ENCODE results near the gene ZSCAN5A.
"Not testable (repeated sequence)": the region's sequence is repeated elsewhere in the genome, so short reads cannot be mapped to it uniquely, and the experiment has no call there.

Gene ZSCAN5A

GRCh38 chr19:56314381-56315076, at the start of gene ZSCAN5A:
Gene ZSCAN5A (minus strand): TSS chr19:56314839. CDS start chr19:56225046, 89,793 bp downstream.
- peak; percentile 97 for DNase-seq (ENCODE audit: low read depth in 2 of 2, low spot score in 1 of 2)

- no peak for DNase-seq (ENCODE audit: low read depth in 2 of 2, low spot score in 1 of 2)
Observed at GRCh38 chr19:56360841-56361240, 46.2 kb upstream of the ZSCAN5A start.

- DNase-seq (ENCODE audit: low read depth in 2 of 2, low spot score in 1 of 2), result no peak
Observed at GRCh38 chr19:56356944-56357343, 42.3 kb upstream of the ZSCAN5A start.

GRCh38 chr19:56355517-56355916, 40.9 kb upstream of the ZSCAN5A start:
- DNase-seq (ENCODE audit: low read depth in 2 of 2, low spot score in 1 of 2), result no peak

GRCh38 chr19:56351208-56351607, 36.6 kb upstream of the ZSCAN5A start:
- DNase-seq (ENCODE audit: low read depth in 2 of 2, low spot score in 1 of 2), result no peak

GRCh38 chr19:56350416-56351045, 35.9 kb upstream of the ZSCAN5A start:
- DNase-seq (ENCODE audit: low read depth in 2 of 2, low spot score in 1 of 2), result no peak

GRCh38 chr19:56348289-56348877, 33.7 kb upstream of the ZSCAN5A start:
- no peak for DNase-seq (ENCODE audit: low read depth in 2 of 2, low spot score in 1 of 2)

GRCh38 chr19:56347163-56347778, 32.6 kb upstream of the ZSCAN5A start:
- no peak for DNase-seq (ENCODE audit: low read depth in 2 of 2, low spot score in 1 of 2)

- no peak for DNase-seq (ENCODE audit: low read depth in 2 of 2, low spot score in 1 of 2)
Observed at GRCh38 chr19:56341948-56342347, 27.3 kb upstream of the ZSCAN5A start.

GRCh38 chr19:56339031-56339430, 24.4 kb upstream of the ZSCAN5A start:
- DNase-seq (ENCODE audit: low read depth in 2 of 2, low spot score in 1 of 2), result not testable (repeated sequence)

- not testable (repeated sequence) for DNase-seq (ENCODE audit: low read depth in 2 of 2, low spot score in 1 of 2)
Observed at GRCh38 chr19:56337077-56337476, 22.4 kb upstream of the ZSCAN5A start.

- DNase-seq (ENCODE audit: low read depth in 2 of 2, low spot score in 1 of 2), result not testable (repeated sequence)
Observed at GRCh38 chr19:56335371-56335770, 20.7 kb upstream of the ZSCAN5A start.

GRCh38 chr19:56333506-56333905, 18.9 kb upstream of the ZSCAN5A start:
- no peak for DNase-seq (ENCODE audit: low read depth in 2 of 2, low spot score in 1 of 2)

- DNase-seq (ENCODE audit: low read depth in 2 of 2, low spot score in 1 of 2), result no peak
Observed at GRCh38 chr19:56332695-56333094, 18.1 kb upstream of the ZSCAN5A start.

GRCh38 chr19:56324436-56324835, 9.8 kb upstream of the ZSCAN5A start:
- DNase-seq (ENCODE audit: low read depth in 2 of 2, low spot score in 1 of 2), result no peak

- no peak for DNase-seq (ENCODE audit: low read depth in 2 of 2, low spot score in 1 of 2)
Observed at GRCh38 chr19:56321989-56322440, 7.4 kb upstream of the ZSCAN5A start.

- DNase-seq (ENCODE audit: low read depth in 2 of 2, low spot score in 1 of 2), result no peak
Observed at GRCh38 chr19:56321254-56321988, 6.8 kb upstream of the ZSCAN5A start.

- DNase-seq (ENCODE audit: low read depth in 2 of 2, low spot score in 1 of 2), result no peak
Observed at GRCh38 chr19:56319991-56320390, 5.4 kb upstream of the ZSCAN5A start.

GRCh38 chr19:56317749-56318148, 3.1 kb upstream of the ZSCAN5A start:
- DNase-seq (ENCODE audit: low read depth in 2 of 2, low spot score in 1 of 2), result no peak

- DNase-seq (ENCODE audit: low read depth in 2 of 2, low spot score in 1 of 2), result no peak
Observed at GRCh38 chr19:56316728-56317127, 2.1 kb upstream of the ZSCAN5A start.

Data from stimulated activated CD8-positive, alpha-beta memory T cell treated with anti-CD3 and anti-CD28 coated beads, Interleukin-4, amount 100 ng/mL, for 4 hours (primary cell).